ENCODE data around the gene RASA3.

Gene RASA3

GRCh38 chr13:114089341-114089740 lies 43.1 kb downstream of the RASA3 start:
- H3K27me3 ChIP-seq (ENCODE audit: insufficient read depth, low read length, poor library complexity, severe bottlenecking) = no peaks in the 10 kb centered on the region
- H4K20me1 ChIP-seq (ENCODE audit: insufficient read depth, low read length, poor library complexity, severe bottlenecking) = no peaks in the 10 kb centered on the region
- H3K9ac ChIP-seq (ENCODE audit: low read depth, low read length, poor library complexity, severe bottlenecking) = no peak overlapping the region
- no peaks in the 10 kb centered on the region for H3K36me3 ChIP-seq (ENCODE audit: insufficient read depth, low read length)
- H3K79me2 ChIP-seq (ENCODE audit: insufficient read depth, low read length) = peaks cover 54% of the 10 kb centered on the region; the same call in 1 of the 2 replicates
- no peaks in the 10 kb centered on the region for H3K9me2 ChIP-seq (replicated peaks; ENCODE audit: low read depth, low read length)
- H3K9me3 ChIP-seq (ENCODE audit: insufficient read depth, low read depth, low read length) = no peaks in the 10 kb centered on the region
- no peak overlapping the region for H2AFZ ChIP-seq (ENCODE audit: low read length)
- TF ChIP-seq, protein P1, sequence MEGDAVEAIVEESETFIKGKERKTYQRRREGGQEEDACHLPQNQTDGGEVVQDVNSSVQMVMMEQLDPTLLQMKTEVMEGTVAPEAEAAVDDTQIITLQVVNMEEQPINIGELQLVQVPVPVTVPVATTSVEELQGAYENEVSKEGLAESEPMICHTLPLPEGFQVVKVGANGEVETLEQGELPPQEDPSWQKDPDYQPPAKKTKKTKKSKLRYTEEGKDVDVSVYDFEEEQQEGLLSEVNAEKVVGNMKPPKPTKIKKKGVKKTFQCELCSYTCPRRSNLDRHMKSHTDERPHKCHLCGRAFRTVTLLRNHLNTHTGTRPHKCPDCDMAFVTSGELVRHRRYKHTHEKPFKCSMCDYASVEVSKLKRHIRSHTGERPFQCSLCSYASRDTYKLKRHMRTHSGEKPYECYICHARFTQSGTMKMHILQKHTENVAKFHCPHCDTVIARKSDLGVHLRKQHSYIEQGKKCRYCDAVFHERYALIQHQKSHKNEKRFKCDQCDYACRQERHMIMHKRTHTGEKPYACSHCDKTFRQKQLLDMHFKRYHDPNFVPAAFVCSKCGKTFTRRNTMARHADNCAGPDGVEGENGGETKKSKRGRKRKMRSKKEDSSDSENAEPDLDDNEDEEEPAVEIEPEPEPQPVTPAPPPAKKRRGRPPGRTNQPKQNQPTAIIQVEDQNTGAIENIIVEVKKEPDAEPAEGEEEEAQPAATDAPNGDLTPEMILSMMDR (conservative IDR thresholded peaks at IDR 0.05; ENCODE audit: low read length) = no peak
- TF ChIP-seq EZH2phosphoT487 (IDR thresholded peaks at IDR 0.05; ENCODE audit: borderline replicate concordance) = no peak
- no peaks in the 10 kb centered on the region for H3F3A ChIP-seq (ENCODE audit: low read depth)
- H3K4me3 ChIP-seq (ENCODE audit: low read length, poor library complexity, severe bottlenecking) = no peak overlapping the region
- no peak overlapping the region for H3K4me2 ChIP-seq (ENCODE audit: low read depth, low read length, poor library complexity, severe bottlenecking)
- no peaks in the 10 kb centered on the region for H3K4me1 ChIP-seq (ENCODE audit: insufficient read depth, low read length, poor library complexity, severe bottlenecking)

DNA sequence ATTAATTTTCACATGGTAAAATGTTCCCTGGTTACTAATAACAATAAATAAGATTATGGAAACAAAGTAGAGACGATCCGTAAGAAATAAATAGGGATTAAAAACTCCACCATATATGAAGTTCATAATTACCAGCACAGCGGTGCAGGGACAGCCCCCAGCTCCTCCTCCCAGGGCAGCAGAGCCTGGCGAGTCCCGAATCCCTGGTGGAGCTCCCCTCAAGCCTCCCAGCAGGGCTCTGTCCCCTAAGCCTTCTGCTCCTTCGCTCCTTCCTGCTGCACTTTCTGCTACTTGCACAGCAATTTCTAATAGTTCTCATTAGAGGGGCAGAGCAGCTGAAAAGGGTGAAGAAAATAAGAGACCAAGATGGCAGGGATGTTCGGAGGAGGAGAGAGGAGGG lies 43.6 kb downstream of the RASA3 start:
- H3K27me3 ChIP-seq (ENCODE audit: insufficient read depth, low read length, poor library complexity, severe bottlenecking) = no peaks in the 10 kb centered on the region
- H3K4me1 ChIP-seq (ENCODE audit: insufficient read depth, low read length, poor library complexity, severe bottlenecking) = no peaks in the 10 kb centered on the region
- no peak overlapping the region for H3K4me2 ChIP-seq (ENCODE audit: low read depth, low read length, poor library complexity, severe bottlenecking)
- no peak overlapping the region for H3K9ac ChIP-seq (ENCODE audit: low read depth, low read length, poor library complexity, severe bottlenecking)
- H3K9me2 ChIP-seq (replicated peaks; ENCODE audit: low read depth, low read length) = no peaks in the 10 kb centered on the region
- H3K9me3 ChIP-seq (ENCODE audit: insufficient read depth, low read depth, low read length) = no peaks in the 10 kb centered on the region
- H3K4me3 ChIP-seq (ENCODE audit: low read length, poor library complexity, severe bottlenecking) = no peak overlapping the region
- no peak overlapping the region for H2AFZ ChIP-seq (ENCODE audit: low read length)
- no peaks in the 10 kb centered on the region for H3K36me3 ChIP-seq (ENCODE audit: insufficient read depth, low read length)
- H3F3A ChIP-seq (ENCODE audit: low read depth) = no peaks in the 10 kb centered on the region
- H3K79me2 ChIP-seq (ENCODE audit: insufficient read depth, low read length) = peaks cover 49% of the 10 kb centered on the region; the same call in 1 of the 2 replicates
- no peaks in the 10 kb centered on the region for H4K20me1 ChIP-seq (ENCODE audit: insufficient read depth, low read length, poor library complexity, severe bottlenecking)
- TF ChIP-seq, protein P1 (conservative IDR thresholded peaks at IDR 0.05; ENCODE audit: low read length) = no peak
- no peak for TF ChIP-seq EZH2phosphoT487 (IDR thresholded peaks at IDR 0.05; ENCODE audit: borderline replicate concordance)

DNA sequence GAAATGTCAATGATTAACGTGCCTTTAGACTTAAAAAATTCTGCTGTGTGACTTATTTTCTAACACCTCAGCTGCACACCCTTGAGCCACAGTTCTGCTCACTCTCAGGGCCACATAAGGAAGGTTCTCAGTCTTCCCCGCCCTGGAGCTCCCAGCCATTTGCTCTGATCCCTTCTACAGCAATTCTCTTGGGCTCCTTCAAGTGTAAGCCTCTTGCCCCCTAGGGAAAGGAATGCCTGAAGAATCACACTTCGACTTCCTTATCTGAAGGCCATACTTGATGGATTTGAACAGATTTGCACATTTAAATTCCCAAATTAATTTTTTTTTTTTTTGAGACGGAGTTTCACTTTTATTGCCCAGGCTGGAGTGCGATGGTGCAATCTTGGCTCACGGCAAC lies 44.2 kb downstream of the RASA3 start:
- Histone ChIP-seq H3K9ac (ENCODE audit: low read depth, low read length, poor library complexity, severe bottlenecking) (no peak overlapping the region), H3F3A (ENCODE audit: low read depth) (no peaks in the 10 kb centered on the region), H2AFZ (ENCODE audit: low read length) (no peak overlapping the region), H3K36me3 (ENCODE audit: insufficient read depth, low read length) (no peaks in the 10 kb centered on the region), H3K4me2 (ENCODE audit: low read depth, low read length, poor library complexity, severe bottlenecking) (no peak overlapping the region), H3K4me1 (ENCODE audit: insufficient read depth, low read length, poor library complexity, severe bottlenecking) (no peaks in the 10 kb centered on the region), H3K79me2 (ENCODE audit: insufficient read depth, low read length) (peaks cover 44% of the 10 kb centered on the region; the same call in 1 of the 2 replicates), H3K4me3 (ENCODE audit: low read length, poor library complexity, severe bottlenecking) (no peak overlapping the region), H3K27me3 (ENCODE audit: insufficient read depth, low read length, poor library complexity, severe bottlenecking) (no peaks in the 10 kb centered on the region), H3K9me2 (replicated peaks; ENCODE audit: low read depth, low read length) (no peaks in the 10 kb centered on the region), H4K20me1 (ENCODE audit: insufficient read depth, low read length, poor library complexity, severe bottlenecking) (no peaks in the 10 kb centered on the region), H3K9me3 (ENCODE audit: insufficient read depth, low read depth, low read length) (no peaks in the 10 kb centered on the region)
- TF ChIP-seq EZH2phosphoT487 (IDR thresholded peaks at IDR 0.05; ENCODE audit: borderline replicate concordance) = no peak
- TF ChIP-seq, protein P1 (conservative IDR thresholded peaks at IDR 0.05; ENCODE audit: low read length) = no peak
